ENCODE measurements around the gene CUX1. TPM values are rescaled to one million over a fixed set of nuclear protein-coding genes. Genes with fewer than 3 reads are reported as not detected.

Gene CUX1
- total and polyA plus RNA-seq, 9 donors: 42.2 to 151 (median 126) TPM

DNA sequence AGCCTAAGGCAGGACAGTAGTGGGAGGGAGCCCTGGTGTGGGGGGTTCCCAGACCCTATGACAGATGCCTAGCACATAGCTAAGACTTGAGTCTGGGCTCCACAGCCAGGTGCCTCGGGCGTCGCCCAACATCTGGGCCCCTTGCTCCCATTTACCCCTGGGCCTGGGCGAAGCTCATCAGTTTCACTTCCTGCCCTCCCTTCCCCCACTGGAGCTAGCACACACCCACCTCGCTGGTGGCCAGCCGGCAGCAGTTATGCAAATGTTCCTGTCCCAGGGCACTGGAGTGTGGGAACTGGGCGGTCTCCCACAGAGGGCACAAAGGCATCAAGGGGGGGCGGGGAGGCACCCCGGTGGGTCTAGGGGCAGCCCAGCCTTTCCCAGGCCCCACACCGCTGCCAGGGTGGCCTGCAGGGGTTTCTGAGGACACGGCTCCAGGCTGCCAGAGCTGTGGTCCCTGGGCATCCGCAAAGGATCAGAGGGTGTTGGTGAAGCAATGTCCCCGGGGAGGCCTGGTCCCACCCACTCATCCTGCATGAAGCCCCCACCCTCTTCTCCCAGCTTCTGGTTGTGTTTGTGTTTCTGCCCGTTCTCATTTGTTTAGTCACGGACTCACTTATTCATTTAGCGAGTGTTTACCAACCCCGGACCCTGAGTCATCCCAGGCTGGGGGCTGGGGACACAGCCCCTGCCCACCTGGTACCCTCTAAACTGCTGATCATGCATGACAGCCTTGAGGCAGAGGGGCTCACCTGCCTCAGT, 489.7 kb downstream of the CUX1 start:
- H3K27me3 ChIP-seq: no peaks in the 10 kb centered on the region
- no peaks in the 10 kb centered on the region for H3K4me1 ChIP-seq (ENCODE audit: insufficient read depth)
- no peak overlapping the region for H3K27ac ChIP-seq
- no peak overlapping the region for H3K4me3 ChIP-seq
- H3K36me3 ChIP-seq: no peaks in the 10 kb centered on the region
- 62 to 68% (median 64%) methylated on average over 16 to 17 of the region's 17 CpGs for WGBS, 3 donors
- H3K9me3 ChIP-seq: no peaks in the 10 kb centered on the region
- no peak for DNase-seq
- TF ChIP-seq, protein P1, sequence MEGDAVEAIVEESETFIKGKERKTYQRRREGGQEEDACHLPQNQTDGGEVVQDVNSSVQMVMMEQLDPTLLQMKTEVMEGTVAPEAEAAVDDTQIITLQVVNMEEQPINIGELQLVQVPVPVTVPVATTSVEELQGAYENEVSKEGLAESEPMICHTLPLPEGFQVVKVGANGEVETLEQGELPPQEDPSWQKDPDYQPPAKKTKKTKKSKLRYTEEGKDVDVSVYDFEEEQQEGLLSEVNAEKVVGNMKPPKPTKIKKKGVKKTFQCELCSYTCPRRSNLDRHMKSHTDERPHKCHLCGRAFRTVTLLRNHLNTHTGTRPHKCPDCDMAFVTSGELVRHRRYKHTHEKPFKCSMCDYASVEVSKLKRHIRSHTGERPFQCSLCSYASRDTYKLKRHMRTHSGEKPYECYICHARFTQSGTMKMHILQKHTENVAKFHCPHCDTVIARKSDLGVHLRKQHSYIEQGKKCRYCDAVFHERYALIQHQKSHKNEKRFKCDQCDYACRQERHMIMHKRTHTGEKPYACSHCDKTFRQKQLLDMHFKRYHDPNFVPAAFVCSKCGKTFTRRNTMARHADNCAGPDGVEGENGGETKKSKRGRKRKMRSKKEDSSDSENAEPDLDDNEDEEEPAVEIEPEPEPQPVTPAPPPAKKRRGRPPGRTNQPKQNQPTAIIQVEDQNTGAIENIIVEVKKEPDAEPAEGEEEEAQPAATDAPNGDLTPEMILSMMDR (IDR thresholded peaks at IDR 0.05): no peak
- no peak for TF ChIP-seq EP300 (IDR thresholded peaks at IDR 0.05)
- no peak for TF ChIP-seq POLR2A (IDR thresholded peaks at IDR 0.05)
- intact Hi-C loops (cut with DNase I): no loop called here

DNA sequence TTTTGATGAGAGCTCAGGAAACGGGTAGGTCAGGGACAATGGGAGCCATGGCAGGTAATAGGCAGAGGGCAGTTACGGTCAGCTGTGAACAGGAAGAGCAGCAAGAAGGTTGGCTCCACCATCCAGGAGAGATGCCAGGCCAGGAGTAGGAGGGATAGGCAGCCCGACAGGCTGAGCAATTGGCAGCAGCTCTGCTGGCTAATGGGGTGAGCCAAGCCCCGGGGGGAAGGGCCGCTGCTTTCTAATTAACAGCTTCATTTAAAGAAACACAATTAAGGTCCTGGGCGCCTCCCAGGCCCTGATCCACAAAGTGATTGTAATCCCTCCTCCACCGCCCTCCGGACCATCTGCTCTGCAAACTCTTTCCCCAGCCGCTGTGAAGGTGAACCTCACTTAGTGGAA, 493.0 kb downstream of the CUX1 start:
- WGBS, 3 donors: 81 to 90% (median 81%) methylated on average over 9 of the region's 9 CpGs

DNA sequence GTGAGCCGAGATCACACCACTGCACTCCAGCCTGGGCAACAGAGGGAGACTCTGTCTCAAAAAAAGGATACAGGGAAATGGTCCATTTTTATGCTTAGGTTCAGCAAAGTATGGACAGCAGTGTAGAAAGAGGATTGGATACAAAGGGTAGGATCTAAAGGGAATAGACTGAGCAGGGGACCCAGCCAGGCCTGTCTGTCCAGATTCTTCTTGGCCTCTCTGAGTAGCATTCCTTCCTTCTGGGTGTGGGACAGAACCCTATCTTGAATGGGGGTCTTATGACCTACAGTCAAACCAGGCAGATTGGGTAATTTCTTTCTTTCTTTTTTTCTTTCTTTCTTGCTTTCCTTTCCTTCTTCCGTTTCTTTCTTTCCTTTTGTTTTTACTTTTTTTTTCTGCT, 494.9 kb downstream of the CUX1 start:
- peaks cover 3% of the 10 kb centered on the region for H3K4me1 ChIP-seq (ENCODE audit: insufficient read depth)
- H3K27ac ChIP-seq: no peak overlapping the region
- intact Hi-C loops (cut with DNase I): no loop called here
- no peaks in the 10 kb centered on the region for H3K9me3 ChIP-seq
- no peak for DNase-seq
- H3K27me3 ChIP-seq: no peaks in the 10 kb centered on the region
- no peak for TF ChIP-seq POLR2A (IDR thresholded peaks at IDR 0.05)
- no peak for TF ChIP-seq EP300 (IDR thresholded peaks at IDR 0.05)
- TF ChIP-seq, protein P1 (IDR thresholded peaks at IDR 0.05): no peak
- WGBS, 3 donors: 81 to 87% (median 84%) methylated on average over 2 of the region's 2 CpGs
- H3K4me3 ChIP-seq: no peak overlapping the region
- no peaks in the 10 kb centered on the region for H3K36me3 ChIP-seq

More for the DNA sequence above, 493.0 kb downstream of the CUX1 start:
- Histone ChIP-seq H3K4me3 (no peak overlapping the region), H3K9me3 (no peaks in the 10 kb centered on the region), H3K4me1 (ENCODE audit: insufficient read depth) (no peaks in the 10 kb centered on the region), H3K36me3 (no peaks in the 10 kb centered on the region), H3K27me3 (no peaks in the 10 kb centered on the region), H3K27ac (no peak overlapping the region)
- no peak for DNase-seq
- TF ChIP-seq EP300 (IDR thresholded peaks at IDR 0.05) (no peak), POLR2A (IDR thresholded peaks at IDR 0.05) (no peak)
- TF ChIP-seq, protein P1 (IDR thresholded peaks at IDR 0.05): no peak
- intact Hi-C loops (cut with DNase I): no loop called here

DNA sequence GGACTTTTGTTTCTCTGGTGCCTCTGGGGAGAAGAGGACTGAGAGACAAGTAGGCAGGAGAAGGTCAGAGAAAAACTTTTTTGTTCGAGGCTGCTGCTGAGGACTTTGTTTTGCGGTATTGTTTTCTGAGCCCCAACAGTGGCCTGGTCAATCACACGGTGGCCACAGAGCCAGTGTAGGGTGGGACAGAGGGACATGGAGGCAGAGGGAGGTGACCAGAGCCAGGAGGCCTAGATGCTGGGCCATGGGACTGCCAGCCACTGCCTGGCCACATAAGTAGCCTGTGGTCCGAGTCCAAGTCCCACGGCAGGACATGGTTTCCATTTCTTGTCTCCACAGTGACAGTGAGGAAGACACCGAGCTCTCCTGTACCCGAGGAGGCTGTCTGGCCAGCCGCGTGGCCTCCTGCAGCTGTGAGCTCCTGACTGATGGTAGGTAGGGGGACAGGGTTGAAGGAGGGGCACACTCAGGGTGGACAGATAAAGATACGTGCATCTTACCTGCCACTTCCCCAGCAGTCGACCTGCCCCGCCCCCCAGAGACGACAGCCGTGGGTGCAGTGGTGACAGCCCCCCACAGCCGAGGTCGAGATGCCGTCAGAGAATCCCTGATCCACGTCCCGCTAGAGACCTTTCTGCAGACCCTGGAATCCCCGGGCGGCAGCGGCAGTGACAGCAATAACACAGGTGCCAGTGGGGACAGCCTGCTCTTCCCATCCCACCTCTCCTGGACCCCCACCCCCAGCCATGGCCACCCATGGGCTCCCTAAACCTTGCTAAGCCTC, 496.8 kb downstream of the CUX1 start:
- no peak overlapping the region for H3K4me3 ChIP-seq
- intact Hi-C loops (cut with DNase I): no loop called here
- no peaks in the 10 kb centered on the region for H3K9me3 ChIP-seq
- TF ChIP-seq, protein P1 (IDR thresholded peaks at IDR 0.05): no peak
- TF ChIP-seq EP300 (IDR thresholded peaks at IDR 0.05): no peak
- no peak for TF ChIP-seq POLR2A (IDR thresholded peaks at IDR 0.05)
- peaks cover 3% of the 10 kb centered on the region for H3K4me1 ChIP-seq (ENCODE audit: insufficient read depth)
- 86 to 87% (median 87%) methylated on average over 21 to 22 of the region's 22 CpGs for WGBS, 3 donors
- no peak for DNase-seq
- H3K27me3 ChIP-seq: no peaks in the 10 kb centered on the region
- H3K27ac ChIP-seq: no peak overlapping the region
- no peaks in the 10 kb centered on the region for H3K36me3 ChIP-seq

All from ovary (tissue), 9 donors.